KBM-7 (cell line): Measurements from ENCODE around the gene DNAJC1.

Source experiments
- DNase-seq: peaks from one replicate; pipeline ENCODE4 v3.0.0-alpha.2; 2015
- in situ Hi-C: fragments of 300-500 bp; cut with MboI; formaldehyde crosslinking; loops from 2 replicates; pipeline ENCODE4 v1.14.3; 2020; ENCODE audit warnings: low sequenced_read_pairs, low pct_unique_long_range_greater_than_20kb, mixed read lengths

DNAJC1 gene

GRCh38 chr10:22016046-22016705, 12.6 kb upstream of the DNAJC1 start:
- in situ Hi-C loops = no loop called here
- DNase-seq = no peak

- DNase-seq = peak; percentile 34
- in situ Hi-C loops = no loop called here
Observed at GRCh38 chr10:22010973-22011408, 7.5 kb upstream of the DNAJC1 start.

GRCh38 chr10:22010539-22010938, 7.0 kb upstream of the DNAJC1 start:
- DNase-seq = no peak
- in situ Hi-C loops = no loop called here

GRCh38 chr10:22006379-22006884, 2.9 kb upstream of the DNAJC1 start:
- in situ Hi-C loops = no loop called here
- DNase-seq = no peak

GRCh38 chr10:22005763-22006162, 2.2 kb upstream of the DNAJC1 start:
- in situ Hi-C loops = no loop called here
- DNase-seq = no peak

GRCh38 chr10:22003964-22004281, 393 bp upstream of the DNAJC1 start:
- in situ Hi-C loops = no loop called here
- no peak for DNase-seq

GRCh38 chr10:22002591-22003176, 846 bp downstream of the DNAJC1 start:
- in situ Hi-C loops = no loop called here
- DNase-seq = peak; percentile 51

- in situ Hi-C loops = loop anchor here (25.0 kb wide), 2 partner anchors 592 to 992 kb away; no protein-coding TSS in a partner anchor
- no peak for DNase-seq
Observed at GRCh38 chr10:21995557-21995956, 8.0 kb downstream of the DNAJC1 start.

GRCh38 chr10:21993360-21994001, 10.0 kb downstream of the DNAJC1 start:
- DNase-seq = peak; percentile 80
- in situ Hi-C loops = loop anchor here (25.0 kb wide), 2 partner anchors 594 to 994 kb away; no protein-coding TSS in a partner anchor

GRCh38 chr10:21991785-21992184, 11.7 kb downstream of the DNAJC1 start:
- no peak for DNase-seq
- in situ Hi-C loops = loop anchor here (25.0 kb wide), 2 partner anchors 596 to 996 kb away; no protein-coding TSS in a partner anchor

GRCh38 chr10:21990449-21990848, 13.1 kb downstream of the DNAJC1 start:
- in situ Hi-C loops = loop anchor here (25.0 kb wide), 2 partner anchors 597 to 997 kb away; no protein-coding TSS in a partner anchor
- no peak for DNase-seq

- peak; percentile 56 for DNase-seq
- in situ Hi-C loops = loop anchor here (25.0 kb wide), 2 partner anchors 598 to 998 kb away; no protein-coding TSS in a partner anchor
Observed at GRCh38 chr10:21989453-21990154, 13.9 kb downstream of the DNAJC1 start.

GRCh38 chr10:21985541-21985940, 18.0 kb downstream of the DNAJC1 start:
- no peak for DNase-seq
- in situ Hi-C loops = loop anchor here (25.0 kb wide), 2 partner anchors 602 to 1002 kb away; no protein-coding TSS in a partner anchor

- DNase-seq = no peak
- in situ Hi-C loops = loop anchor here (25.0 kb wide), 2 partner anchors 606 to 1006 kb away; no protein-coding TSS in a partner anchor
Observed at GRCh38 chr10:21981118-21981517, 22.4 kb downstream of the DNAJC1 start.

GRCh38 chr10:21980691-21981090, 22.8 kb downstream of the DNAJC1 start:
- DNase-seq = no peak
- in situ Hi-C loops = loop anchor here (25.0 kb wide), 2 partner anchors 607 to 1007 kb away; no protein-coding TSS in a partner anchor

- in situ Hi-C loops = loop anchor here (25.0 kb wide), 2 partner anchors 609 to 1009 kb away; no protein-coding TSS in a partner anchor
- no peak for DNase-seq
Observed at GRCh38 chr10:21978191-21978862, 25.2 kb downstream of the DNAJC1 start.

- in situ Hi-C loops = loop anchor here (25.0 kb wide), 2 partner anchors 611 to 1011 kb away; no protein-coding TSS in a partner anchor
- no peak for DNase-seq
Observed at GRCh38 chr10:21976739-21977138, 26.8 kb downstream of the DNAJC1 start.

- in situ Hi-C loops = loop anchor here (25.0 kb wide), 2 partner anchors 611 to 1011 kb away; no protein-coding TSS in a partner anchor
- no peak for DNase-seq
Observed at GRCh38 chr10:21976280-21976679, 27.2 kb downstream of the DNAJC1 start.
